KMS-11 (cell line): ENCODE data around the gene LPIN3.

ENCODE experiments used
- H2AFZ ChIP-seq: fragments of 200-600 bp; sonication (generic); 2 replicates; pipeline ENCODE4 v1.6.1; 2016; ENCODE audit warnings: antibody characterized with exemption, mixed run types, low read depth
- H3K27ac ChIP-seq: fragments of 200-600 bp; sonication (generic); 2 replicates; pipeline ENCODE4 v1.6.1; 2016; ENCODE audit warnings: mild to moderate bottlenecking, mixed run types
- H3K27me3 ChIP-seq: fragments of 200-600 bp; sonication (generic); 2 replicates; pipeline ENCODE4 v1.6.1; 2017; ENCODE audit warnings: mild to moderate bottlenecking, low read depth, mixed run types, moderate library complexity; ENCODE audit not compliant: insufficient read depth
- H3K36me3 ChIP-seq: fragments of 200-600 bp; sonication (generic); 2 replicates; pipeline ENCODE4 v1.6.1; 2017; ENCODE audit warnings: mild to moderate bottlenecking, mixed run types; ENCODE audit not compliant: insufficient read depth
- H3K4me1 ChIP-seq: fragments of 200-600 bp; sonication (generic); 2 replicates; pipeline ENCODE4 v1.6.1; 2016; ENCODE audit warnings: mild to moderate bottlenecking, low read depth, mixed run types; ENCODE audit not compliant: poor library complexity, severe bottlenecking
- H3K4me2 ChIP-seq: fragments of 200-600 bp; sonication (generic); 2 replicates; pipeline ENCODE4 v1.7.0; 2016; ENCODE audit warnings: mild to moderate bottlenecking, mixed run types
- H3K4me3 ChIP-seq: fragments of 200-600 bp; sonication (generic); IDR thresholded peaks from 2 replicates; pipeline ENCODE4 v1.6.1; 2017; ENCODE audit warnings: low read depth, low read length, mixed read lengths; ENCODE audit not compliant: insufficient read depth
- H3K79me2 ChIP-seq: fragments of 200-600 bp; sonication (generic); 2 replicates; pipeline ENCODE4 v1.6.1; 2016; ENCODE audit warnings: low read depth, mixed run types; ENCODE audit not compliant: insufficient read depth
- H3K9ac ChIP-seq: fragments of 200-600 bp; sonication (generic); 2 replicates; pipeline ENCODE4 v1.6.1; 2016; ENCODE audit warnings: mild to moderate bottlenecking, mixed run types
- H4K20me1 ChIP-seq: fragments of 200-600 bp; sonication (generic); 2 replicates; pipeline ENCODE4 v1.6.1; 2016; ENCODE audit warnings: mild to moderate bottlenecking, mixed run types; ENCODE audit not compliant: insufficient read depth
- TF ChIP-seq, protein P1 (sequence below): fragments of 200-600 bp; sonication (generic); conservative IDR thresholded peaks from 2 replicates; pipeline ENCODE4 v1.6.1; 2017; ENCODE audit warnings: low read depth, mild to moderate bottlenecking, antibody characterized with exemption, low read length, moderate library complexity, mixed read lengths

The LPIN3 gene

DNA sequence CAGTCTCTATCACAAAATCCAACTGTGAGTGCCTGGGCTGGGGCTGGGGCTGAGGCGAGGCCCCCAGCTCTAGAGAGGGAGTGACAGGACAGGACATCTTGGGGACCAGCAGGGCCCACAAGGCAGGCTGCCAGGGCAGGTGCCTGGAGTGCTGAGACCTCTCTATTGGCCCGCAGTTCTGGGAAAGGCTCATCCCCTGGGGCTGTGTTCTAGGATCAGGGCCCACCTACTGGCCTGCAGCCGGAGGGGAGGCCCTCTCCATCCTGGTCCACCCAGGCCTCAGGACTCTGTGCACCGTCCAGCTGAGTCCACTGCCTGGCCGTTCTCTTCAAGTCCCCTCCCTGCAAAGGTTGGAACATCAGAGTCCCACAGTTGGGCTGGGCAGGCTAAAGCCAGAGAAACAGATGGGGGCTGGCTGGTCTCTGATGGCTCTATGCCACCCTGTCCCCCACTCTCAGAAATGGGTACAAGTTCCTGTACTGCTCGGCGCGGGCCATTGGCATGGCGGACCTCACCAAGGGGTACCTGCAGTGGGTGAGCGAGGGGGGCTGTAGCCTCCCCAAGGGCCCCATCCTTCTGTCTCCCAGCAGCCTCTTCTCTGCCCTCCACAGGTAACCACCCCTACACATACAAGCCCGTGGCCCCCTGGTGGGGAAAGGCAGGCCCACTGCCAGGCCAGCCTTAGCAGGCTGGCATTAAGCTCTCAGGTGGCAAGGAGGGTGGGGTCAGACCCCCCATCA is 17.0 kb downstream of the LPIN3 start:
- Histone ChIP-seq H3K4me3 (no peak overlapping the region), H3K36me3 (no peaks in the 10 kb centered on the region), H3K9ac (no peak overlapping the region), H3K79me2 (no peaks in the 10 kb centered on the region), H4K20me1 (no peaks in the 10 kb centered on the region), H3K4me2 (no peak overlapping the region), H3K27ac (no peak overlapping the region), H3K4me1 (no peaks in the 10 kb centered on the region), H2AFZ (no peak overlapping the region), H3K27me3 (no peaks in the 10 kb centered on the region)
- TF ChIP-seq, protein P1, sequence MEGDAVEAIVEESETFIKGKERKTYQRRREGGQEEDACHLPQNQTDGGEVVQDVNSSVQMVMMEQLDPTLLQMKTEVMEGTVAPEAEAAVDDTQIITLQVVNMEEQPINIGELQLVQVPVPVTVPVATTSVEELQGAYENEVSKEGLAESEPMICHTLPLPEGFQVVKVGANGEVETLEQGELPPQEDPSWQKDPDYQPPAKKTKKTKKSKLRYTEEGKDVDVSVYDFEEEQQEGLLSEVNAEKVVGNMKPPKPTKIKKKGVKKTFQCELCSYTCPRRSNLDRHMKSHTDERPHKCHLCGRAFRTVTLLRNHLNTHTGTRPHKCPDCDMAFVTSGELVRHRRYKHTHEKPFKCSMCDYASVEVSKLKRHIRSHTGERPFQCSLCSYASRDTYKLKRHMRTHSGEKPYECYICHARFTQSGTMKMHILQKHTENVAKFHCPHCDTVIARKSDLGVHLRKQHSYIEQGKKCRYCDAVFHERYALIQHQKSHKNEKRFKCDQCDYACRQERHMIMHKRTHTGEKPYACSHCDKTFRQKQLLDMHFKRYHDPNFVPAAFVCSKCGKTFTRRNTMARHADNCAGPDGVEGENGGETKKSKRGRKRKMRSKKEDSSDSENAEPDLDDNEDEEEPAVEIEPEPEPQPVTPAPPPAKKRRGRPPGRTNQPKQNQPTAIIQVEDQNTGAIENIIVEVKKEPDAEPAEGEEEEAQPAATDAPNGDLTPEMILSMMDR, result no peak

DNA sequence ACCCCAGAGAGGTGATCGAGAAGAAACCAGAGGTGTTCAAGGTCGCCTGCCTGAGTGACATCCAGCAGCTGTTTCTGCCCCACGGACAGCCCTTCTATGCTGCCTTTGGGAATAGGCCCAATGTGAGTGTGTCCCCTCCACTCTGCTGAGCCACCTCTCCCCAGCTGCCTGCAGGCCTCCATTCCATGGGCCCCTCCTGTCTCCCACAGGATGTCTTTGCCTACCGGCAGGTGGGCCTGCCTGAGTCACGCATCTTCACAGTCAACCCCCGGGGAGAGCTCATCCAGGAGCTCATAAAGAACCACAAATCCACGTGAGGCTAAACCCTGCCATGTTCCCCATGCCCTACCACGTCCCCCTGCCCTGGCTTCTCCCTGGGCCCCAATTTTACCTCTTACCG is 17.6 kb downstream of the LPIN3 start:
- Histone ChIP-seq H3K27me3 (no peaks in the 10 kb centered on the region), H3K4me1 (no peaks in the 10 kb centered on the region), H3K36me3 (no peaks in the 10 kb centered on the region), H3K4me3 (no peak overlapping the region), H3K4me2 (no peak overlapping the region), H2AFZ (no peak overlapping the region), H3K9ac (no peak overlapping the region), H3K27ac (no peak overlapping the region), H3K79me2 (no peaks in the 10 kb centered on the region), H4K20me1 (no peaks in the 10 kb centered on the region)
- TF ChIP-seq, protein P1, result no peak

DNA sequence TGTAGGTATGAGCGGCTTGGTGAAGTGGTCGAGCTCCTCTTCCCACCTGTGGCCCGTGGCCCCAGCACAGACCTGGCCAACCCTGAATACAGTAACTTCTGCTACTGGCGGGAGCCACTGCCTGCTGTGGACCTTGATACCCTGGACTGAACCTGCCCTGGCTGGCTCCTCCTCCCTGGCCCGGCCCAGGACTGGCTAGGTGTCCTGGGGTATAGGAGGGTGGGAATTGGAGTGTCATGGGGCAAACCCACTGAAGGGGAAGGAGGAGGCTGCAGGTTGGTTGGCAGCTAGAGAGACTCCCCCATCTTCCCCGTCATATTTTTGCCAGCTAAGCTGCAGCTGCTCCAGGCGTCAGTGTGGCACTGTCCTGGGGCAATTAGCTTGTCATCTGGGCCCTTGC is 18.1 kb downstream of the LPIN3 start:
- H3K79me2 ChIP-seq, result no peaks in the 10 kb centered on the region
- no peaks in the 10 kb centered on the region for H4K20me1 ChIP-seq
- H3K4me1 ChIP-seq, result no peaks in the 10 kb centered on the region
- no peak overlapping the region for H3K27ac ChIP-seq
- H3K9ac ChIP-seq, result no peak overlapping the region
- no peak overlapping the region for H3K4me3 ChIP-seq
- no peak overlapping the region for H2AFZ ChIP-seq
- H3K27me3 ChIP-seq, result no peaks in the 10 kb centered on the region
- TF ChIP-seq, protein P1, result no peak
- H3K4me2 ChIP-seq, result no peak overlapping the region
- no peaks in the 10 kb centered on the region for H3K36me3 ChIP-seq

DNA sequence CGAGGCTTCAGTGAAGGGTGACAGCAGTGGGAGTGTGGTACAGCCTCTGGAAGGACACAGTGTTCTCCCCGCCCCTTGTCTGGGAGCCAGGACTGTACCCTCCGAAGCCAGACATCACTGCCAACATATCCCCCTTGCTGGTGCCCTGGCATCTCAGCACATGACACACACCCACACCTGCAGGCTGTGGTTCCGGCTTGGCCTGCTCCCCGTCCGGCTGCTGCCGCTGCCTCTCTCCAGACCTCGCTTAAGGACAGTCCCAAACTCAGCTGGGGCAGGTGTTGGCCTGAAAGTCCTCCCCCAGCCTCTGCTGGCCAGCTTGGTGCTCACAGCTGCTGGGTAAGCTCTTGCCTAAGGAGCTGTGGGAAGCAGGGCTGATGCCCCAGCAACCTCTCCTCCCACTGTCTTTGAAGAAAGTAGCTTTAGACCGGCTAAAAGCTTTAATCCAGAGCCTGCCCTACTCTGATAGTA is 19.0 kb downstream of the LPIN3 start:
- no peaks in the 10 kb centered on the region for H3K36me3 ChIP-seq

More for the DNA sequence above, 19.0 kb downstream of the LPIN3 start:
- no peak overlapping the region for H2AFZ ChIP-seq
- H3K79me2 ChIP-seq, result no peaks in the 10 kb centered on the region
- no peak overlapping the region for H3K27ac ChIP-seq
- no peak overlapping the region for H3K9ac ChIP-seq
- H3K4me1 ChIP-seq, result no peaks in the 10 kb centered on the region
- no peak overlapping the region for H3K4me3 ChIP-seq
- H3K27me3 ChIP-seq, result no peaks in the 10 kb centered on the region
- no peaks in the 10 kb centered on the region for H4K20me1 ChIP-seq
- H3K4me2 ChIP-seq, result no peak overlapping the region
- TF ChIP-seq, protein P1, result no peak
